HepG2 (cell line): ENCODE measurements around the gene TMCC1. TPM values are rescaled to one million over a fixed set of nuclear protein-coding genes. Genes with fewer than 3 reads are reported as not detected.

Experiments
- ATAC-seq: fragments of 200-7000 bp; cut with Tn5 transposase; 3 replicates; pipeline ENCODE4 v1.9.1; 2020; ENCODE audit warnings: mild to moderate bottlenecking, moderate library complexity
- BruUV-seq: library from RNA; stranded (reverse); fragments of 400-500 nt; replicated peaks from 2 replicates; lab custom pipeline; 2021; lab: Mats Ljungman, UMichigan
- CTCF ChIA-PET: fragments of 300-600 bp; formaldehyde crosslinking; extraction: SDS; loops from one replicate; lab custom pipeline; 2021; ENCODE audit warnings: low total read pairs, inconsistent platforms, low intra/inter-chr PET ratio; lab: Yijun Ruan, JAX
- POLR2A ChIA-PET: fragments of 350-600 bp; sonication (Branson Sonifier 250); formaldehyde crosslinking; loops from one replicate; lab custom pipeline; 2020; ENCODE audit warnings: antibody characterized with exemption, inconsistent platforms; lab: Yijun Ruan, JAX
- DNase-seq: peaks from one replicate; pipeline ENCODE4 v3.0.0-alpha.2; 2015; ENCODE audit warnings: low spot score
- FAIRE-seq: peaks from 3 replicates; lab custom pipeline; 2011; peaks lifted over from hg19 to GRCh38; lab: Jason Lieb, UNC
- H2AFZ ChIP-seq: one replicate; pipeline ENCODE4 v1.6.1; 2011; ENCODE audit warnings: low read length, inconsistent platforms
- H3K27ac ChIP-seq: fragments of 300-600 bp; 3 replicates; pipeline ENCODE4 v1.8.0; 2011; ENCODE audit warnings: mixed run types, mild to moderate bottlenecking, mixed read lengths, low read length, inconsistent platforms; ENCODE audit not compliant: insufficient read depth; ENCODE audit errors: extremely low read length
- H3K27me3 ChIP-seq, 2 experiments: fragments of 200-600 bp in 1 of 2; 2 replicates in 1 of 2; 3 replicates in 1 of 2; pipeline versions ENCODE4 v1.6.0 to v1.8.0; 2011; ENCODE audit warnings: low read length in 2 of 2, mild to moderate bottlenecking in 2 of 2, moderate library complexity in 2 of 2, inconsistent platforms in 1 of 2; ENCODE audit not compliant: insufficient read depth in 2 of 2, control insufficient read depth in 1 of 2
- H3K36me3 ChIP-seq, 2 experiments: fragments of 200-600 bp in 1 of 2; replicated peaks in 1 of 2; 2 replicates in 1 of 2; 3 replicates in 1 of 2; pipeline versions ENCODE4 v1.5.1 to v1.8.0; 2011; ENCODE audit warnings: low read length in 2 of 2, inconsistent platforms in 1 of 2; ENCODE audit not compliant: insufficient read depth in 2 of 2, control insufficient read depth in 1 of 2
- H3K4me1 ChIP-seq: 2 replicates; pipeline ENCODE4 v1.5.1; 2012; ENCODE audit warnings: low read length, inconsistent platforms; ENCODE audit not compliant: insufficient read depth
- H3K4me2 ChIP-seq: 2 replicates; pipeline ENCODE4 v1.6.0; 2011; ENCODE audit warnings: low read depth, low read length, inconsistent platforms
- H3K4me3 ChIP-seq, 3 experiments: fragments of 200-600 bp in 1 of 3; sonication (generic), shearing (Covaris generic) in 1 of 3; replicated peaks in 1 of 3; 2 replicates each; pipeline ENCODE4 v1.5.1; 2011 to 2016; ENCODE audit warnings: low read length in 3 of 3, inconsistent platforms in 2 of 3, low read depth in 2 of 3, mild to moderate bottlenecking in 2 of 3, control low read depth in 1 of 3, mixed read lengths in 1 of 3; ENCODE audit not compliant: insufficient read depth in 1 of 3
- H3K79me2 ChIP-seq: one replicate; pipeline ENCODE4 v1.6.1; 2011; ENCODE audit warnings: low read length, inconsistent platforms; ENCODE audit not compliant: insufficient read depth
- H3K9ac ChIP-seq: 2 replicates; pipeline ENCODE4 v1.6.0; 2011; ENCODE audit warnings: mild to moderate bottlenecking, low read depth, low read length, inconsistent platforms; ENCODE audit not compliant: insufficient read depth
- H3K9me3 ChIP-seq: 2 replicates; pipeline ENCODE4 v1.5.1; 2012; ENCODE audit warnings: mild to moderate bottlenecking, low read length
- H4K20me1 ChIP-seq: 2 replicates; pipeline ENCODE4 v1.6.0; 2011; ENCODE audit warnings: inconsistent platforms, mild to moderate bottlenecking, low read length, moderate library complexity; ENCODE audit not compliant: insufficient read depth
- ADNP ChIP-seq: sonication (generic); formaldehyde crosslinking; IDR thresholded peaks from 2 replicates; pipeline ENCODE4 v1.4.0; 2020; ENCODE audit warnings: missing genetic modification reagents
- RXRA ChIP-seq: sonication (generic); formaldehyde crosslinking; IDR thresholded peaks from 2 replicates; pipeline ENCODE4 v1.5.1; 2020; ENCODE audit warnings: missing genetic modification reagents
- SIX1 ChIP-seq: sonication (generic); formaldehyde crosslinking; IDR thresholded peaks from 2 replicates; pipeline ENCODE4 v1.4.0; 2020; ENCODE audit warnings: missing genetic modification reagents, borderline replicate concordance
- ZBTB38 ChIP-seq: sonication (generic); formaldehyde crosslinking; IDR thresholded peaks from 2 replicates; pipeline ENCODE4 v1.5.1; 2020; ENCODE audit warnings: mild to moderate bottlenecking, missing genetic modification reagents
- ZNF768 ChIP-seq: sonication (generic); formaldehyde crosslinking; IDR thresholded peaks from 2 replicates; pipeline ENCODE4 v1.4.0; 2020; ENCODE audit warnings: missing genetic modification reagents
- WGBS: methylation state at CpG from one replicate; pipeline ENCODE4 v1.1.6; 2017; ENCODE audit warnings: low lambda C conversion rate; 5-methylcytosine and 5-hydroxymethylcytosine counted together
- in situ Hi-C: cut with HindIII; loops from 2 replicates; pipeline ENCODE4 v1.10.0; 2017; ENCODE audit warnings: low pct_unique_long_range_greater_than_20kb; ENCODE audit not compliant: extremely low pct_ligation_motif_present
- intact Hi-C: fragments of 100-400 bp; cut with micrococcal nuclease; formaldehyde crosslinking; loops from one replicate; pipeline ENCODE4 v1.10.0; 2022; ENCODE audit not compliant: unreplicated experiment
- polyA plus RNA-seq, 8 experiments: library from polyadenylated mRNA; depleted of rRNA in 3 of 8; stranded (reverse) in 7 of 8; unstranded in 1 of 8; fragments of >200 nt; fragmentation: Illumina TruSeq in 4 of 8; extraction: Trizol in 4 of 8; gene quantifications; 2 replicates each; pipeline versions ENCODE4 v1.2.1 to v1.2.3, GENCODE V29; 2011 to 2016; ENCODE audit warnings: low read depth in 4 of 8, missing spikeins in 1 of 8, mixed read lengths in 1 of 8; ENCODE audit not compliant: insufficient read depth in 1 of 8
- total RNA-seq, 5 experiments: library from RNA; depleted of rRNA; stranded (reverse); fragments of >200 nt; fragmentation: Illumina TruSeq; extraction: Trizol; gene quantifications; 2 replicates each; pipeline ENCODE4 v1.2.3, GENCODE V29; 2016; ENCODE audit warnings: low read depth in 1 of 5
- TF ChIP-seq, protein P1 (sequence below): sonication (generic); formaldehyde crosslinking; conservative IDR thresholded peaks from 2 replicates; pipeline ENCODE4 v1.8.0; 2022; ENCODE audit warnings: missing genetic modification reagents

The TMCC1 gene
- total and polyA plus RNA-seq, 2 of the 13 experiments (the other 11 are each of a cell fraction or from before 2014, with no cell fraction given) = 12.1 to 264 TPM

DNA sequence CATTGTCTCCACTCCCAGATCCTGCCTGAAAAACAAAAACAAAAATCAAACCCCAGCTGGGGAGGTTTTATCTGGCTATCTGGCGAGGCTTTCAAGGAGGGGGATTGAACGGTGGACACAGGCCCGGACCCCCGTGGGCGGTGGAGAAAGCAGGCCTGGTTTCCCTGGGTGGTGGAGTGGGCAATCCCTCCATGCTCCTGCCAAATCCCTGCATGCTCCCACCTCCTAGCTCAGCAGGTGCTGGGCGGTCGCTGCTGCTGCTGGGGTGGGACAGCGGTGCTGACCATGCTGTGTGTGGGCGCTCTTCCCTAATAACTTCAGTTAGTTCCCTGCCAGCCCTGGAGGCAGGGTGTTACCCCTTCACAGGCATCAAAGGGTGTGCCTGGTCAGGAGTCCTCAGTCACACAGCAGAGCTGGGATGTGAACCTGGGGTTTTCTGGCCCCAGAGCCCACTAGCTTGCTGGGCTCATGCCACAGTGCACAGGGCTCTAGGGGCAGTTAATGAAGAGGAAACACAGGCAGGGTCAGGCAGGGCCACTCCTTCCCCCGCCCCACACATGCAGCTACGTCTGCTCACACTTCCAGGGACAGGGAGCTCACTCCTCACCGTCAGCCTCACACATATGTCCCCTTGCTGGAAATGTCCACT lies 271.2 kb downstream of the TMCC1 start:
- ChIA-PET CTCF (no interaction called here), POLR2A (interaction anchor here (0.6 to 1.5 kb wide), 2 partner anchors 25 to 206 kb away, joined by 4 to 5 read pairs; no protein-coding TSS in a partner anchor)
- no peaks in the 10 kb centered on the region for H3K9me3 ChIP-seq
- FAIRE-seq (no peak), ATAC-seq (no peak), DNase-seq (no peak)
- H3K79me2 ChIP-seq = peaks cover 4% of the 10 kb centered on the region
- H3K4me1 ChIP-seq = peaks cover 83% of the 10 kb centered on the region
- 87% methylated on average over 12 of the region's 12 CpGs for WGBS
- no peak overlapping the region; a peak in 1 of 6 replicates for H3K4me3 ChIP-seq
- in situ Hi-C loops (no loop called here), intact Hi-C loops (loop anchor here (10.0 kb wide), 1 partner anchor 238 kb away; no protein-coding TSS in a partner anchor)
- no peak overlapping the region for H3K27ac ChIP-seq
- H3K36me3 ChIP-seq = no peaks in the 10 kb centered on the region
- H3K27me3 ChIP-seq = no peaks in the 10 kb centered on the region; a peak in 1 of 5 replicates
- TF ChIP-seq ZBTB38 (CRISPR knock-in tag) (peak; percentile 28; the same call in 1 of the 2 replicates), SIX1 (CRISPR knock-in tag) (no peak), ADNP (CRISPR knock-in tag) (peak; percentile 40; the same call in 1 of the 2 replicates), ZNF768 (CRISPR knock-in tag) (0 out of 2 replicates have a peak, but pooled peaks have one; percentile 24), RXRA (CRISPR knock-in tag) (0 out of 2 replicates have a peak, but pooled peaks have one; percentile 19)
- TF ChIP-seq, protein P1, sequence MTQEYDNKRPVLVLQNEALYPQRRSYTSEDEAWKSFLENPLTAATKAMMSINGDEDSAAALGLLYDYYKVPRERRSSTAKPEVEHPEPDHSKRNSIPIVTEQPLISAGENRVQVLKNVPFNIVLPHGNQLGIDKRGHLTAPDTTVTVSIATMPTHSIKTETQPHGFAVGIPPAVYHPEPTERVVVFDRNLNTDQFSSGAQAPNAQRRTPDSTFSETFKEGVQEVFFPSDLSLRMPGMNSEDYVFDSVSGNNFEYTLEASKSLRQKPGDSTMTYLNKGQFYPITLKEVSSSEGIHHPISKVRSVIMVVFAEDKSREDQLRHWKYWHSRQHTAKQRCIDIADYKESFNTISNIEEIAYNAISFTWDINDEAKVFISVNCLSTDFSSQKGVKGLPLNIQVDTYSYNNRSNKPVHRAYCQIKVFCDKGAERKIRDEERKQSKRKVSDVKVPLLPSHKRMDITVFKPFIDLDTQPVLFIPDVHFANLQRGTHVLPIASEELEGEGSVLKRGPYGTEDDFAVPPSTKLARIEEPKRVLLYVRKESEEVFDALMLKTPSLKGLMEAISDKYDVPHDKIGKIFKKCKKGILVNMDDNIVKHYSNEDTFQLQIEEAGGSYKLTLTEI (CRISPR knock-in tag) = no peak
- BruUV-seq = no TSS peak
- H4K20me1 ChIP-seq = no peaks in the 10 kb centered on the region
- H2AFZ ChIP-seq = no peak overlapping the region
- no peak overlapping the region for H3K9ac ChIP-seq
- 0 out of 2 replicates have a peak overlapping the region, but pooled peaks have one; percentile 54 for H3K4me2 ChIP-seq
